ENCODE measurements around the gene SYNDIG1L. TPM values are rescaled to one million over a fixed set of nuclear protein-coding genes. Genes with fewer than 3 reads are reported as not detected.
"Not testable (repeated sequence)": the region's sequence is repeated elsewhere in the genome, so short reads cannot be mapped to it uniquely, and the experiment has no call there.

The SYNDIG1L gene
- total RNA-seq, 1 donor from 2014 or later: not detected

DNA sequence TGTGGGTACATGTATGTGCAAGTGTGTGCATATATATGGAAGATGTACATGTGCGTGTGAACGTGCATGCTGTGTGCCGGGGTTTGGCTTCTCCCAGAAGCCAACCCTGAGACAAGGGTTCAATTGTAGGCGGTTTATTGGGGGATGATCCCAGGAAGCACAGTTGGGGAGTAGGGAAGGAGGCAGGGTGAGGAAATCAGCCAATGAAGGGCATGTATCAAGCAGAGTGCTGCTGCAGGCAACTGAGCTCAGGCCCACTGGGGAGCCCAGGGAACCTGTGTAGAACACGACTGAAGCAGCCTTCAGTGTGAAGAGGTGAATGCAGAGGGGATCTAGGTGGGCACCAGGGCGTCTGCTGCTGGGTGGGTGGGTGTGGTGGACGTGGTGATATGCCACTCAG is 21.6 kb downstream of the SYNDIG1L start:
- no peak for ATAC-seq
- DNase-seq (ENCODE audit: low spot score): no peak

DNA sequence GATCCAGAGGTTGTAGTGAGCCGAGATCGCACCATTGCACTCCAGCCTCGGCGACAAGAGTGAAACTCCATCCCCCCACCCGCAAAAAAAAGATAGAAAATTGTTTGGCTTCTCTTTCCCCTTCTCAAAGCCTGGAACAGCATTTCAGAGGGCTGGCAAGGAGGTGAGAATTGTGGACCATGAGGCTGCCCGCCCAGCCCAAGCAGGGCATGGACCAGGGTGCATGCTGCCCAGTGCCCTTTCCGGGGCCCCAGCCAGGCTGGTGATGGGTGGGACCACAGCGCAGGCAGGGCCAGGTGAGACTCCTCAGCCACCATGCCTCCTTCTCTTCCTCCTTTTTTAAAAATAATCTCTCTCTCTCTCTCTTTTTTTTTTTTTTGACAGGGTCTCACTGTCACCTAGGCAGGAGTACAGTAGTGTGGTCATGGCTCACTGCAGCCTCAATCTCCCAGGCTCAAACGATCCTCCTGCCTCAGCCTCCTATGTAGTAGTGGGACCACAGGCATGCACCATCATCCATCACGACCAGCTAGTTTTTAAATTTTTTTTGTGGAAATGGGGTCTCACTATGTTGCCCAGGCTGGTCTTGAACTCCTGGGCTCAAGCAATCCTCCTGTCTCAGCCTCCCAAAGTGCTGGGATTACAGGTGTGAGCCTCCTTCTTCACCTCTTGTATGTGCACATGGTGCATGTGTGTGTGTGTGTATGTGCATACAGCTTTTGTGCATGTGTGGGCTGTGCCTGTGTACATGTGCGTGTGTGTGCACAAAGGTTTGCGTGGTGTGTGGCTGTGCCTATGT is 22.2 kb downstream of the SYNDIG1L start:
- ATAC-seq (no peak), DNase-seq (ENCODE audit: low spot score) (no peak)

DNA sequence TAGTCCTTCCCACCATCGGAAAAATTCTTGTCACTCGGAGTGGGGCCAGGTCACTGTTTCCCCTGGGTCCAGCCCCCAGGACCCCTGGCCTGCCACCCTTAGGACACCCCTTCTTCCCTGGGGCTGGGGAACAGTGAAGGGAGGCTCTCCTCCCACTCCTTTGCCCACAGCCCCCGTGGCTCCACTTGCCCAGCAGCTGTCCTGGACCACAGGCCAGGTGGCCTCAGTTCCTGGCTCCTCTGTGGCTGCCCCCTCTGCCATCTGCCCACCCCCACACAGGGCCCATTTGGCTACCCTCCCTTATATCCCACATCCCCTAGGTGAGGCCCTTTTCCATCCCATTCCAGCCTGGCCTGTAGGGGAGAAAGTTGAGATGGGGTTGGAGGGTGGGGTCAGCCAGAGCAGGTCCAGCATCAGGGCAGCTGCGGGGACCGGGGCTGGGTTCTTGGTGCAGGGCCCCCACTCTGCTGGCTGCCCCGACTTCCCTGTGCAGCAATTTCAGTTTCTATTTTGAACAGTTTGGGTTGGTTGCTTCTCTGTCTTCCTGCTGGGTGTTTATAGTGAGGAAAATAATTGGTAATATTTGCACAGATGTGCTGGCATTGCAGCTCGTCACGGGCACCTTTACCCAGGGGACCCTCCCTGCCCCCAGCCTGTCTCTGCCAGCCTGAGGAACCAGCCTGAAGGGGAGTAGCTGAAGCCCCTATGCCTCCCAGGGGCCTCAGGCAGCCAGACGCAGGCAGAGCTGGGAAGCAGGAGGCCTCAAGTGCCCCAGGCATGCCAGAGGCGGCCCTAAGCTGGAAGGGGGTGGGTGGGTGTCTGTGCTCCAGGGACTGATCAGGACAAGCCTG is 23.4 kb downstream of the SYNDIG1L start:
- no peak for ATAC-seq
- no peak for DNase-seq (ENCODE audit: low spot score)

DNA sequence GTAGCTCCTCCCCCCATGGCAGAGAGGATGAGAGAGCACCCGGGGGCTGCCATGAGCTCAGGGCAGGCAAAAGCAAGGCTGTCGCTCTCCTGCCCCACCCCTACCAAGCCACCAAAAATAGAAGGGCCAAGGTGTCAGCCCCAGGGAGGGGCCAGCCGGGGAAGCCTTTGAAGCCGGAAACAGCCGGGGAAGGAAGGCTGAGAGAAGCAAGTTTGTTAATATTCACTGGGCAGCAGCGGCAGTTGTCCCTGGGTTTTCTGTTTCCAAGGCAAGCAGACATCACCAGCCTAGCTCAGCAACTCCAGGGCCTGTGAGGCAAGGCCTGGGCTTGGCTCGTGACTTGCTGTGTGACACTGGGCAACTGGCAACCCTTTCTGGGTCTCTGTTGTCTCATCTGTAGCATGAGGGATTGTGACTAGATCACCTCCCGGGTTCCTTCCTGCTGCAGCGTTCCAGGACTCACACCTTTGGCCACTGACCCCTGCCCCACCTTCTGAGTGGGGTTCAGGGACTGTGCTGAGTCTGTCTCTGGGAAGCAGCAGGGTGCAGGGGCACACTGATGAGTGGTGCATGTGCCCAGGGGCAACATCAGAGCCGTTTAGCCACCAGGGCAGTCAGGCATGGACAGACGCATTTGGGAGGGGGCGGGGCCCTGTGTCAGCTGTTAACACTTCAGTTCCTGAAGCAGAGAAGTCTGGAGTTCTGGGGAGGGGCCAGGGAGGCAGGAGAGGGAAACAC is 24.3 kb downstream of the SYNDIG1L start:
- DNase-seq (ENCODE audit: low spot score) (no peak), ATAC-seq (peak; percentile 24)

DNA sequence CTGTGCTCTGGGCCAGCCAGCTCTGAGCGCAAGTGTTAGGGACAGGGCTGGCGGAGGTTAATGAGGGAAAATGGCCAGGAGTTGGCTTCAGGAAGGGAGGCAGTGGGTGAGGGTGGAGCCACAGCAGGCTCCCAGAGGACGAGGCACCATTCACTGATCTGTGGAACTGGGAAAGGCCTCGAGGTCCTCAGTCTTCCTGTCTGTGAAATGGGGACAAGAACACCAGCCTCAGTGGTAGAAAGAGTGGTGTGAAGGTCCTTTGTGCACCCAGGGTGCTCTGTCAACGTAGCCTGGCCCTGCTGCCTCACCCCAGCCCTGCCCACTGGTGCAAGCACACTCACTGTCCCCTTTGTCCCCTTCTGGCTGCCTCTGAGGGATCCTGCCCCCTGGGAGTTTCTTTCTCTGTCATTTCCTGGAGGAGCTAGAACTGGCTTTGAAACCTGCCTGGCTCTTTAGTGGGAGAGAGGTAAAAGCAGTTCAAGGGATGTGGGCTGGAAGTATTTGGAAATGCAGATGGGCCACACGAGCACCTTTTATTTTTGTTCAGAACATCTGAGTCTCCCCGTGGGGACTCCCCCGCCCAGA is 25.0 kb downstream of the SYNDIG1L start:
- DNase-seq (ENCODE audit: low spot score) (no peak), ATAC-seq (no peak)

DNA sequence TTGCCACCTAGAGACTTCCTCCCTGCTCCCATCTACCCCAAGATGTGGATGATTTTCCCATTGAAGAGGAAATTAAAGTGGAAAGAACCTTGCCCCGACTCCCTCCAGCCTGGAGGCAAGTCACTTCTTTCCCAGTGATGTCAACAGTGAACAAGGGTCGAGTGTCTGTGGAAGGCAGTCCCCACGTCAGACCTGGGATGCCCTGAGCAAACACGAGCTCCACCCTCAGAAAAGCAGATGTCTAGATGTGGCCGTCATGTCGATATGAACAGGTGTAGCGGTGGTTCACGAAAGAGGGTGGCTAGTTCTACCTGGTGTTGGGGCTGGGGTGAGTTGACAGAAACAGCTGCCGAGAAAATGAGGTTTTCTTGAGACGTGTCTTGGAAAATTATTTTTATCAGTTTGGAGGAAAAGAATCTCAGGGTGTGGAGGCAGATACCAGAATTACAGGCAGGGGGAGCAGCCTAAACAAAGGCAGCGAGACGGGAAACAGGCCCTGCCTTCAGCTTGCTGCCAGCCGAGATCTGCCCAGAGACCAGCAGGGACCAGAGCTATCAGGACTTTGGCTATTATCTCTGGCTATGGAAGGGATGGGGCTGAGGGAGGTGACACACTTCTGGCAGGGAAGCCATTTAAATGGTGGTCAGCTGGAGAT is 25.9 kb downstream of the SYNDIG1L start:
- ATAC-seq: peak; percentile 22
- DNase-seq (ENCODE audit: low spot score): no peak

DNA sequence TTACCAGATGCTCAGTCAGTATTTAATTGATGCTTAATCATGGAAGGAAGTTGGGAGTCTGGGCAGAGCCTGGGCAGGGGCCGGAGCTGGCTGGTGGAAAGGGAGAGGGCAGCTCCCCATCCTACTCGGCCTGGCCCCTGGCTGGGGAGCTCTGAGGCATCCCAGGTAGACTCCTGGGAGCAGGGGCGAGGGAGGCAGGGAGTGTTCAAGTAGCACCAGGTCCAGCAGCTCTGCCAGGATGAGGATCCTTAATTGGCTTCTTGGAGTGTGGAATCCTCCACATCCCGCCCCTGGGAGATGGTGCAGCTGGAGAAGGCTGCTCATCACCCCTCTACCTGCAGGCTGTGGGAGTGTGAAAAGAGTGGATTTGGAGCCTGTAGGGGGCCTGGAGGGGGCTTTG is 30.9 kb downstream of the SYNDIG1L start:
- ATAC-seq (no peak), DNase-seq (ENCODE audit: low spot score) (no peak)

DNA sequence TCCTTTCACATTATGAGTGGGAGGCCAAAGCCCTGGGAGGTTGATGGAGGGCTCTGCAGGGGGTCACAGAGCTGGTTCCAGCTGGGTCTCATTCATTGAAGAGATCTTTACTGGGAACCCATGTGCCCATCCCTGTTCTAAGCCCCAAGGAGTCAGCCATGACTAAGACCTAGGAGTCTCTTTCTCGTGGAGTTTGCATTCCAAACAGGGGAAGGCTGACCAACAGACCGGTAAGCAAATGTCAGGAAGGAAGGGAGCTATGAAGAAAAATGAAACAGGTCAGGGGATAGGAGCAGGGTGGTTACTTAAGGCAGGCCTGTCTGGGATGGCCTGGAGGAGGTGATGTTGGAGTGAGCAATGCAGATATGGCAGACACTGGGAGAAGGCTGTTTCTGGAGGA is 31.5 kb downstream of the SYNDIG1L start:
- no peak for DNase-seq (ENCODE audit: low spot score)

DNA sequence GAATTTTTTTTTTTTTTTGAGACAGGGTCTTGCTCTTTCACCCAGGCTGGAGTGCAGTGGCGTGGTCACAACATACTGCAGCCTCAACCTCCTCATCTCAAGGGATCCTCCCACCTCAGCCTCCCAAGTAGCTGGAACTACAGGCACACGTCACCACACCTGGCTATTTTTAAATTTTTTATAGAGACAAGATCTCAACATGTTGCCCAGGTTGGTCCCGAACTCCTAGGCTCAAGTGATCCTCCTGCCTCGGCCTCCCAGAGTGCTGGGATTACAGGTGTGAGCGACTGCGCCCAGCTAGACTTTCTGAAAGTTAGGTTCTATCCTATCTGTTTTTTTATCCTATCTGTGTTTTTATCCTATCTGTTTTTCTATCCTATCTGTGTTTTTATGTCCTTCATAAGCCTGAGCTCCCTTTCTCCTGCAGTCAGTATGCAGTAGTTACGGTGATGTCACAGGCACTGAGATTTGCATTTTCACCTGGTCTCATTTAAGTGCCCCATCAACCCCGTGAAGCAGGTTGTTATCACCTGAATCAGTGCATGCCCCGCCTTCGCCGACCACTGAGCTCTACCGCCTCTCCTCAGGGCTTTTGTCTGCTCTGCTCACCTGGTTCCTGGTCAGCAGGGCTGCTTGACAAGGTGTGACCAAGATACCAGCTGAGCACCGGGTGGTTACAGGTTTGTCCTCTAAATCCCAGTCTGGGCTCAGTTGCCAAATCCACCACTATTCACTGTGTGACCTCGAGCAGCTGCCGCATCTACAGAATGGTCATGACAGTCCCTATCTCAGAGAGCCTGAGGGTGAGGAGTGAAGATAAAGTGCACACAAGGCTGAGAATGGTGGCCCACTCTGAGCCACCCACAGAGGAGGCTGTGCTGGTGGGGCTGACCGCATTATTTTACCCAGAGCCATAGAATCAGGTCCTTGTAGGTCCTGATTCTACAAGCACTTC is 33.1 kb downstream of the SYNDIG1L start:
- DNase-seq (ENCODE audit: low spot score) (no peak), ATAC-seq (no peak)

More for the DNA sequence above, 31.5 kb downstream of the SYNDIG1L start:
- ATAC-seq: no peak

DNA sequence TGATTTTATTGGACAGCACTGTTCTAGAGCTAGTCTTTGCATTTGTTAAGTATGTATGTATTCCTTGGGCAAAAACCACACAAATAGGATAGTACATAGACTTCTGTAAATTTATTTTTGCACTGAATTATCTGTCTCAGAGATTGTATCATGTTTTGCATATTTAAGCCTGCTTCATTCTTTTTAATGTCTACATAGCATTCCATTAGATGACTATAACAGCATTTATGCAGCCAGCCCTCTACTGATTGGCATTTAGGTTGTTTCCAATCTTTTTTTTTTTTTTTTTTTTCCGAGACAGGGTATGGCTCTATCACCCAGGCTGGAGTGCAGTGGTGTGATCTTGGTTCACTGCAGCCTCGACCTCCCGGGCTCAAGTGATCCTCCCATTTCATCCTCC is 34.5 kb downstream of the SYNDIG1L start:
- no peak for DNase-seq (ENCODE audit: low spot score)
- no peak for ATAC-seq

DNA sequence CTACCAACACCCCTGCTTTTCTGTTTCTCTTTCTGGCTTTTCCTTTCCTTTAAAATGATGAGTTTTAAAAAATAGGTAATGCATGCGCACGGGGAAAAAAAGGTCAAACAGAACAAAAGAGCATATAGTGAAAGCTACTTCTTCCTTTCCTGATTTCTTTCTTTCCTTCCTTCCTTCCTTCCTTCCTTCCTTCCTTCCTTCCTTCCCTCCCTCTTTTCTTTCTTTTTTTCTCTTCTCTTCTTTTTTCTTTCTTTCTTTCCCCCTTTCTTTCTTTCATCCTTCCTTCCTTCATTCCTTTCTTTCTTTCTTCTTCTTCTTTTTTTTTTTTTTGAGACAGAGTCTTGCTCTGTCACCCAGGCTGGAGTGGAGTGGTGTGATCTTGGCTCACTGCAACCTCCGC is 35.5 kb downstream of the SYNDIG1L start:
- DNase-seq (ENCODE audit: low spot score); ATAC-seq: not testable (repeated sequence)

DNA sequence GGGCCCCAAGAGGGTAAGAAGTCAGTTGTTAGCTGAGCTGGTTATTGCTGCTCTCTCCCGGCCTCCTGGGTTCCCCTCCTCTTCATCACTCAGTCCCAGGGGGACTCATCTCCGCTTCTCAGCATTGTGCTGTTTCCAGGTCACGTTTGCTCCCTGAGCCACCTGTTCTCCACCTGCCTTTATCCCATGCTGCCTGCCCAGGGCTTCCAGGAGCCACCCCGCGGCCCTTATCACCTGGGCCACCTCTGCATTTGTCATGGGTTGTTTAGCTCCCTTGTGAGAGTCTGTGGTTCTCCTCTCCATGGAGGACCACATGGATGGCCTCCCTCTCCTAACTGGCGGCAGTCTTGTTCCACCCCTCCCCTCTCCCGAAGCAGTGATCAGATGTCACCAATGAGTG is 36.0 kb downstream of the SYNDIG1L start:
- ATAC-seq (no peak), DNase-seq (ENCODE audit: low spot score) (no peak)

DNA sequence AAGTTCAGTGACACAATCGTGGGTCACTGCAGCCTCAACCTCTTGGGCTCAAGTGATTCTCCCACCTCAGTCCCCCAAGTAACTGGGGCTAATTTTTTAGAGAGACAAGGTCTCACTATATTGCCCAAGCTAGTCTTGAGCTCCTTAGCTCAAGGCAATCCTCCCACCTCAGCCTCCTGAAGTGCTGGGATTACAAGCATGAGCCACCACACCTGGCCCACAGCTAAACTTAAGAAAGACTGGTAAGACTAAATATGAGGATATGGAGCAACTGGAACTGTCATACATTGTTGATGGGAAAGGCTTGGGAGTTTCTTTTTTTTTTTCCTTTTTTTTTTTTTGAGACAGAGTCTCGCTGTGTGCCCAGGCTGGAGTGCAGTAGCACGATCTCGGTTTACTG is 43.8 kb downstream of the SYNDIG1L start:
- DNase-seq (ENCODE audit: low spot score) (no peak), ATAC-seq (no peak)

DNA sequence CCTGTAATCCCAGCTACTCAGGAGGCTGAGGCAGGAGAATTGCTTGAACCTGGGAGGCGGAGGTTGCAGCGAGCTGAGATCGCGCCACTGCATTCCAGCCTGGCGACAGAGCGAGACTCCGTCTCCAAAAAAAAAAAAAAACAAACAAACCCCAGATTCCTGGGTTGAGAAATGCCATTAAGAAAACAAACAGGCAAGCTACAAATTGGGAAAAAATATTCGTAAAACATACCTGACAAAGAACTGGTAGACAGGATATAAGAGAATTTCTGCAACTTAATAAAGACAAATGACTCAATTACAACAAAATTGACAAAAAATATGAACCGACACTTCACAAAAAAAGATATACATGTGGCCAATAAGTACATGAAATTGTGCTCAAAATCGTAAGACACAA is 44.4 kb downstream of the SYNDIG1L start:
- not testable (repeated sequence) for ATAC-seq; DNase-seq (ENCODE audit: low spot score)

DNA sequence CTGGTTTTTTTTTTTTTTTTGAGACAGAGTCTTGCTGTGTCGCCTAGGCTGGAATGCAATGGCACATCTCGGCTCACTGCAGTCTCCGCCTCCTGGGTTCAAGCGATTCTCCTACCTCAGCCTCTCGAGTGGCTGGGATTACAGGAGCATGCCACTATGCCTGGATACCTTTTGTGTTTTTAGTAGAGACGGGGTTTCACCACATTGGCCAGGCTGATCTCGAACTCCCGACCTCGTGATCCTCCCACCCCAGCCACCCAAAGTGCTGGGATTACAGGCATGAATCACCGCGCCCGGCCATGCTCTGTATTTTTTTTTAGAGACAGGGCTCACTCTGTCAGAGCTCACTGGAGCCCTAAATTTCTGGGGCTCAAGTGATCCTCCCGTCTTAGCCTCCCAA is 45.2 kb downstream of the SYNDIG1L start:
- DNase-seq (ENCODE audit: low spot score) (no peak), ATAC-seq (no peak)

DNA sequence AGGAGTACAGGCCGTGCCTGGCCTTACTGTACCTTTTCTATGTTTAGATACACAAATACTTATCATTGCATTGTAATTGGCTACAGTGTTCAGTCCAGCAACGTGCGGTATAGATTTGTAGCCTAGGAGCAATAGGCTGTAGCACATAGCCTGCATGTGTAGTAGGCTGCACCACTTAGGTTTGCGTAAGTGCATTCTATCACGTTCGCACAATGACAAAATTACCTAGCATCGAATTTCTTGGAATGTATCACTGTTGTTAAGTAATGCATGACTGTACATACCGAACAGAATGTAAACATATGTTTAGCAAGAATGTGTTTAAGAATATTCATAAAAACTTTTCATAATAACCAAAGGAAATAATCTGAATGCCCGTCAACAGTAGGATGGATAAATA is 45.8 kb downstream of the SYNDIG1L start:
- DNase-seq (ENCODE audit: low spot score): no peak
- ATAC-seq: no peak

DNA sequence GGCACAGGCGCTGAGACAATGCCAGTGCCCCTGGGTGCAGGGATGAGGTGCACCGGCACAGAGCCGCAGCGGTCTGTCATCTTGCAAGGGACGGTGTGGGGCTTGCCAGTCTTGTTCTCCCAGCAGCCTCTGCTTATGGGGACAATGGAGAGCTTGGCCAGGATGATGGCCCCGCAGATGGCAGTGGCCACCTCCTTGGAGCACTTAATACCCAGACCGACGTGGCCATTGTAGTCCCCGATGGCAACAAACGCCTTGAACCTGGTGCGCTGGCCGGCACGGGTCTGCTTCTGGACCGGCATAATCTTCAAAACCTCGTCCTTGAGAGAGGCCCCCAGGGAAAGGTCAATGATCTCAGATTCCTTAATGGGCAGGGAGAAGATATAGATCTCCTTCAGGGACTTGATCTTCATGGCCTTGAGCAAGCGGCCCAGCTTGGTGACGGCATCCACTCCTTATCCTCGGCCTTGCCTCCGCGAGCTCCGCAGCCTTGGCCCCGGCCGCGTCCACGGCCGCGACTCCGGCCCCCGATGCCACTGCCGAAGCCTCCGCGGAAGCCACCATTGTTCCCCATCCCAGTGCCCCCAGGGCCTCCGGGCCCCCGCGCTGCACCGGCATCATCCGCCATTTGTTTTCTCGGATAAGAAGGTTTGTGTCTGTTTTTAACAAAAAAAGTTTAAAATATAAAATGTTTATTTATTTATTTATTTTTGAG is 47.9 kb downstream of the SYNDIG1L start:
- DNase-seq (ENCODE audit: low spot score) (no peak), ATAC-seq (no peak)

DNA sequence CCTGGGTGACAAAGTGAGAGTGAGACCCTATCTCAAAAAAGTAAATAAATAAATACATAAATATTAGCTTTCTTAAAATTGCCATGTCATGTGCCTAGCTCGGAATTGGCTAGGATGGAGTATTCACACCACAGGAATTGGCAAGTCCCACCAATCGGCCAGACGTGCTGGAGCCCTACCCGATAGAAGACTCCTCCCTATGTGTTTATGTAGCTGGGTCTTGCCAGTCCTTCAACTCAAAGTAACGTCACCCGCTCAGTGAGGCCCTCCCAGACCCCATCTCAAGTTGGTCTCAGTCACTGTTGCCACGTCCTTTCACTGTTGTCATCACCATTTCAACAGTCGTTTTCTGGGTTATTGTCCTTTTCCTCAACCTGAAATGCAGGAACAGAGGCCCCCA is 57.6 kb downstream of the SYNDIG1L start:
- no peak for DNase-seq (ENCODE audit: low spot score)
- ATAC-seq: no peak

DNA sequence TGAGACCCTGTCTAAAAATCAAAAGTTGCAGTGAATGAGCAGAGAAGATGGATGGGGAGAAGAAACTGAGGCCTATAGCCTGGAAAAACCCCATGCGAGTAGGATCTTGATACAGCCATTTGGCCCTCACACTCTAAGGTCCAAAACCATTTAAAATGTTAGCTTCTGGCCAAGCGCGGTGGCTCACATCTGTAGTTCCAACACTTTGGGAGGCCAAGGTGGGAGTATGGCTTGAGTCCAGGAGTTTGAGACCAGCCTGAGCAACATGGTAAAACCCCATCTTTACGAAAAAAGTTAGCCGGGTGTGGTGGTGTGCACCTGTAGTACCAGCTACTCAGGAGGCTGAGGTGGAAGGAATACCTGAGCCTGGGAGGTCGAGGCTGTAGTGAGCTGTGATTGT is 58.0 kb downstream of the SYNDIG1L start:
- ATAC-seq (no peak), DNase-seq (ENCODE audit: low spot score) (no peak)

All from left lobe of liver (tissue), 2 donors.